HEK293T (cell line): ENCODE measurements around the gene POLR3H.

Source experiments
- CTCF ChIA-PET: fragments of 350-600 bp; formaldehyde crosslinking; extraction: SDS; loops from one replicate; lab custom pipeline; 2021; ENCODE audit warnings: antibody characterized with exemption, inconsistent platforms; lab: Yijun Ruan, JAX
- POLR2A ChIA-PET: fragments of 350-600 bp; formaldehyde crosslinking; extraction: SDS; loops from one replicate; lab custom pipeline; 2020; ENCODE audit warnings: antibody characterized with exemption, inconsistent platforms; lab: Yijun Ruan, JAX
- DNase-seq: peaks from one replicate; pipeline ENCODE4 v3.0.0; 2012; ENCODE audit warnings: mixed read lengths; ENCODE audit errors: extremely low spot score
- ARNT ChIP-seq: fragments of 450-650 bp; IDR thresholded peaks from 2 replicates; pipeline ENCODE4 v1.6.1; 2017; ENCODE audit warnings: mild to moderate bottlenecking
- BHLHE40 ChIP-seq: fragments of 450-650 bp; IDR thresholded peaks from 2 replicates; pipeline ENCODE4 v1.6.1; 2016; ENCODE audit warnings: mild to moderate bottlenecking, moderate library complexity, borderline replicate concordance
- CTBP1 ChIP-seq: fragments of 450-650 bp; IDR thresholded peaks from 2 replicates; pipeline ENCODE4 v1.6.1; 2016; ENCODE audit warnings: borderline replicate concordance
- ELF4 ChIP-seq: fragments of 450-650 bp; IDR thresholded peaks from 2 replicates; pipeline ENCODE4 v1.6.1; 2017; ENCODE audit warnings: antibody characterized with exemption
- FOXA1 ChIP-seq: fragments of 450-650 bp; IDR thresholded peaks from 2 replicates; pipeline ENCODE4 v1.6.1; 2016; ENCODE audit warnings: mild to moderate bottlenecking
- FOXK2 ChIP-seq: fragments of 450-650 bp; IDR thresholded peaks from 2 replicates; pipeline ENCODE4 v1.6.1; 2016; ENCODE audit warnings: mild to moderate bottlenecking
- FOXM1 ChIP-seq: fragments of 450-650 bp; IDR thresholded peaks from 2 replicates; pipeline ENCODE4 v1.6.1; 2017; ENCODE audit warnings: mild to moderate bottlenecking, borderline replicate concordance
- HDGF ChIP-seq: fragments of 450-650 bp; IDR thresholded peaks from 2 replicates; pipeline ENCODE4 v1.6.1; 2017; ENCODE audit warnings: antibody characterized with exemption, borderline replicate concordance
- L3MBTL2 ChIP-seq: fragments of 450-650 bp; conservative IDR thresholded peaks from 2 replicates; pipeline ENCODE4 v1.6.1; 2016; ENCODE audit warnings: mild to moderate bottlenecking
- LEF1 ChIP-seq: fragments of 450-650 bp; IDR thresholded peaks from 2 replicates; pipeline ENCODE4 v1.6.1; 2017; ENCODE audit warnings: mild to moderate bottlenecking, borderline replicate concordance
- NFRKB ChIP-seq: fragments of 450-650 bp; IDR thresholded peaks from 2 replicates; pipeline ENCODE4 v1.6.1; 2016; ENCODE audit warnings: mild to moderate bottlenecking, moderate library complexity
- SP1 ChIP-seq: fragments of 450-650 bp; IDR thresholded peaks from 2 replicates; pipeline ENCODE4 v1.6.1; 2017
- SUZ12 ChIP-seq: fragments of 450-650 bp; IDR thresholded peaks from 2 replicates; pipeline ENCODE4 v1.6.1; 2016; ENCODE audit warnings: mild to moderate bottlenecking
- TARDBP ChIP-seq: fragments of 450-650 bp; IDR thresholded peaks from 2 replicates; pipeline ENCODE4 v1.6.1; 2016
- ZNF384 ChIP-seq: fragments of 450-650 bp; IDR thresholded peaks from 2 replicates; pipeline ENCODE4 v1.6.1; 2016
- TF ChIP-seq, protein P1 (sequence below): fragments of 450-650 bp; IDR thresholded peaks from 2 replicates; pipeline ENCODE4 v1.6.1; 2016

POLR3H gene

DNA sequence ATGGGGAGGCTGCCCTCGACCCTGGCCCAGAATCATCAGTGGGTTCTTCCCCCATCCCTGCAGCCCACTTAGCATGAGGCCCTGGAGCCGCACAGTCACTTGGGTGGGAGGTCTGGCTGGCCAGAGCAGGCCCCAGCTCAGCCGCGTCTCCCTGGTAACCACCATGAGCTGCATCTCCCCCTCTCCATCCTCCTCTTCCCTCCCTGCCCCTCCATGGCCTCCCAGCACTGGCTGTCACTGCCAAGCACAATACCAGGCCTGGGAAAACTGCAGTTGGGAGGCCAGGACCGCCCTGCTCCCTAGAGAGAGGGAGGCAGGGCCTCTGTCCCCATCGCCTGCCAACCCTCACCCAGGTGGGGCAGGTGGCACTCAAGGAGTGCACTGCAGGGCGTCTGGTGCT is 24.5 kb upstream of the POLR3H start:
- TF ChIP-seq SUZ12, result no peak
- TF ChIP-seq, protein P1, sequence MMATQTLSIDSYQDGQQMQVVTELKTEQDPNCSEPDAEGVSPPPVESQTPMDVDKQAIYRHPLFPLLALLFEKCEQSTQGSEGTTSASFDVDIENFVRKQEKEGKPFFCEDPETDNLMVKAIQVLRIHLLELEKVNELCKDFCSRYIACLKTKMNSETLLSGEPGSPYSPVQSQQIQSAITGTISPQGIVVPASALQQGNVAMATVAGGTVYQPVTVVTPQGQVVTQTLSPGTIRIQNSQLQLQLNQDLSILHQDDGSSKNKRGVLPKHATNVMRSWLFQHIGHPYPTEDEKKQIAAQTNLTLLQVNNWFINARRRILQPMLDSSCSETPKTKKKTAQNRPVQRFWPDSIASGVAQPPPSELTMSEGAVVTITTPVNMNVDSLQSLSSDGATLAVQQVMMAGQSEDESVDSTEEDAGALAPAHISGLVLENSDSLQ, result no peak
- ChIA-PET POLR2A (interaction anchor here (0.8 to 2.4 kb wide), 2 partner anchors 21 to 25 kb away, joined by 4 to 9 read pairs; partner anchors contain the start of genes PMM1 and POLR3H), CTCF (no interaction called here)
- DNase-seq, result no peak

DNA sequence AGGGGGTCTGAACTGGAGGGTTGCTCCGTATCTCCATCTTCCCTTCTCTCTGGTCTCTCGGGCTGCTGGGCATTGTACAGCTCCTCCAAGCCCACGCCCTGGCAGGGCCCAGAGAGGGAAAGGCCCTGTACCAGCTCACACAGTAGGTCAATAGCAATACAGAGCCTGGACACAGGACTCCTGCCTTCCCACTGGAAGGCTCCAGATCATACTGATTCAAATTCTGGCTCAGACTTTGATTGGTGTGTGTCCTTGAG is 23.2 kb upstream of the POLR3H start:
- POLR2A ChIA-PET, result interaction anchor here (0.6 to 2.4 kb wide), 2 partner anchors 22 to 27 kb away, joined by 3 to 9 read pairs; partner anchors contain the start of gene PMM1
- TF ChIP-seq FOXK2 (no peak), BHLHE40 (no peak), TARDBP (no peak), NFRKB (no peak), ZNF384 (no peak), ELF4 (no peak), FOXA1 (no peak), SP1 (no peak), CTBP1 (no peak), SUZ12 (no peak), ARNT (no peak), HDGF (no peak), LEF1 (no peak)

DNA sequence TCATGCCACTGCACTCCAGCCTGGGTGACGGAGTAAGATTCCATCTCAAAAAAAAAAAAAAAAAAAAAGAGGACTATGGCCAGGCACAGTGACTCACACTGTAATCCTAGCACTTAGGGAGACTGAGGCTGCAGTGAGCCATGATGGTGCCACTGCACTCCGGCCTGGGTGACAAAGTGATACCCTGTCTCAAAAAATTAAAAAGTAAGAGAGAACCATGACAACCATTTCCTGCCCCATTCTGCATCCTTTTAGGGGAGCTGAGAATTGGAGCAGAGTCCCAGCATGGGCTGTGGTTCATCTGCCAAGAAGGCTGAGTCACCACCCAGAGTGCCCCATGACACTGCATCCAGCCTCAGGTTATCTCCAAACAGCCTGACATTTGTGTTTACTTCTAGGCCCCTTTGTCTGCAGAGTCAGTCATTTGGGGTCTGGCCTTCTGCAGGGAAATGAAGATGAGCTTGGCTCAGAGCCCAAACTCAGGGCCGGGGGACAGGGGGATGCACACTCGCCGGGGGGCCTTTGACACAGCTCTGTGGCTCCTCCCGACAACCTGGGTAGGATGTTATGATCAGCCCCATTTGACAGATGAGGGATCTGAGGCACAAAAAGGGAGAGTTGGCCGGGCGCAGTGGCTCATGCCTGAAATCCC is 21.3 kb upstream of the POLR3H start:
- ChIA-PET CTCF (interaction anchor here (0.7 to 0.9 kb wide), 2 partner anchors 12 kb away, joined by 3 read pairs; no protein-coding TSS in a partner anchor), POLR2A (interaction anchor here (1.6 kb wide), 1 partner anchor 24 kb away, joined by 5 read pairs; the partner anchor contains the start of gene PMM1)
- DNase-seq, result no peak
- TF ChIP-seq, protein P1, result no peak
- TF ChIP-seq ZNF384, result peak; percentile 59

More for the DNA sequence above, 23.2 kb upstream of the POLR3H start:
- CTCF ChIA-PET, result interaction anchor here (1.1 kb wide), 1 partner anchor 24 kb away, joined by 3 read pairs; the partner anchor contains the start of gene POLR3H
- no peak for DNase-seq

DNA sequence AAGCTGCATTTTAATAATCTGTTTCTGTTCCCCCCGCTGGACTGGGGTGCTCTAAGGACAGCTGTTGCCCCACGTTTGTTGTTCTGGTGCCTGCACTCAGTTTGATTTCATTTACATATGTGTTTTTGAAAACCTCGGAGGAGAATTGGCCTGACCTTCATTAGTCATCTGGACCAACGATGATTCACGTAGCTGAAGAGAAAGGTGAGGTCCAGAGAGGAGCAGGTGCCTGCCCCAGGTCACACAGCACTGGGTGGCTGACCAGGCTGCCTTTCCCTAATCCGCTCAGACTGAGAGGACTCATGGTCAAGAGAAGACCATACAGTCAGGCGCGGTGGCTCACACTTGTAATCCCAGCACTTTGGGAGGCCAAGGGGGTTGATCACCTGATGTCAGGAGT is 20.3 kb upstream of the POLR3H start:
- TF ChIP-seq TARDBP, result no peak
- TF ChIP-seq SP1, result no peak
- no peak for TF ChIP-seq L3MBTL2
- no peak for TF ChIP-seq FOXM1
- no peak for TF ChIP-seq CTBP1
- TF ChIP-seq HDGF, result no peak
- TF ChIP-seq LEF1, result no peak
- no peak for TF ChIP-seq NFRKB
- no peak for TF ChIP-seq SUZ12
- no peak for TF ChIP-seq FOXK2
- no peak for TF ChIP-seq ELF4
- no peak for TF ChIP-seq BHLHE40
- no peak for TF ChIP-seq FOXA1
- TF ChIP-seq, protein P1, result no peak
- no peak for TF ChIP-seq ARNT
- TF ChIP-seq ZNF384, result no peak
- POLR2A ChIA-PET, result interaction anchor here (1.6 kb wide), 1 partner anchor 25 kb away, joined by 5 read pairs; the partner anchor contains the start of gene PMM1
- no peak for DNase-seq
- CTCF ChIA-PET, result no interaction called here

DNA sequence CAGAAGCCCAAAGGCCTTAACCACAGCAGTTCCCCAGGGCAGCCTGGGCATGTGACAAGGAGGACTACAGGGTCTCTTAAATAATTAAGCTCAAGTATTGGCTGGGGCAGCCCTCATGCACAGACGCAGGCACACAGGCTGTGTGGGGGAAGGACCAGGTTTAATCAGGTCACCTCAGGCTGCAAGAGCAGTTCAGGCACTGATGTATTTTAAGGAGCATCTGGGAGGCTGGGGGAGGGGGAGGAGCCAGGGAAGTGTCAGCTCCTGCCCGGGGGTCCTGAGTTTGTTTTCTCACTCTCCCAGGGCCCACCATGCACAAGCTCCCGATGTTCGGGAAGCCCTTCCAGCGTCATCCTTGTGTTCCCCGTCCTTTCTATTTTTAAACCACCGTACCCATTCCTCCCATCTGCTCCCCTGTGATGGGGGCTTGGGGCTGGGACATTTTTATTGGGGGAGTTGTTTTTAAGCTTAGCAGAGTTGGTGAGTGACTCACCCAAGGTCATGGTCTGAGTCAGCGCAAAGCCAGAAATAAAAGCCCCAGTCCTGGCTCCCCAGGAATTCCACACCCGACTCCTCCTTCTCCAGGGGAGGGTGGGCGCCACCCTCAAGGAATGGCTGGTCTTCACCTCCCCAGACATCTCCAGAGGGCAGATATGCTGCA is 18.9 kb upstream of the POLR3H start:
- CTCF ChIA-PET, result interaction anchor here (0.9 to 1.2 kb wide), 3 partner anchors 14 to 34 kb away, joined by 3 to 5 read pairs (median 3); no protein-coding TSS in a partner anchor
- POLR2A ChIA-PET, result interaction anchor here (0.8 to 1.6 kb wide), 6 partner anchors 10 to 104 kb away, joined by 3 to 10 read pairs (median 4); partner anchors contain the start of genes DESI1, PMM1 and XRCC6

DNA sequence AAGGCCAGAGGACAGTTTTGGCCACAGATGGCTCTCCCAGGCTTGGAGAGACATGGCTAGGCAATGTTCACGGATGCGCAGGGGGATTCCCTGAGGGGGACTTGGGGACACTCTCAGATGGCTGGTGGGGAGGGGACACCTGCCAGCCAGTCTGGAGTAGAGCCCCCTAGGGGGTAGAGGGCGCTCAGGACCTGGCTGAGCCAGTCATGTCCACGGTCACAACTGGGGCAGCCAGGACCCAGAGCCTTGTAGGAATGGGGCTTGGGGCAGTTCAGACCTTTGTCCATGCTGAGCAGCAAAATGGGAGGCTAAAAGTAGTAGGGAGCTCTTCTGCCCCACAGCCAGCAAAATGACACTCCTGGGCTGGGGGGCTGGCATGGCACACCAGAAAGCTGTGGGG is 18.2 kb upstream of the POLR3H start:
- TF ChIP-seq NFRKB (no peak), TARDBP (no peak), SP1 (no peak), FOXM1 (no peak), BHLHE40 (no peak), FOXA1 (no peak), CTBP1 (no peak), HDGF (no peak), ARNT (no peak), L3MBTL2 (no peak), LEF1 (no peak), ELF4 (no peak), FOXK2 (no peak), ZNF384 (no peak)
- TF ChIP-seq, protein P1, result no peak
- POLR2A ChIA-PET, result interaction anchor here (0.8 to 1.6 kb wide), 5 partner anchors 11 to 59 kb away, joined by 3 to 10 read pairs (median 4); partner anchors contain the start of genes DESI1, PMM1 and XRCC6
- CTCF ChIA-PET, result interaction anchor here (0.9 to 1.2 kb wide), 2 partner anchors 14 to 35 kb away, joined by 3 to 5 read pairs; no protein-coding TSS in a partner anchor
- no peak for DNase-seq

More for the DNA sequence above, 18.9 kb upstream of the POLR3H start:
- DNase-seq, result no peak
- no peak for TF ChIP-seq LEF1
- TF ChIP-seq FOXM1, result no peak
- TF ChIP-seq CTBP1, result no peak
- TF ChIP-seq ELF4, result no peak
- TF ChIP-seq SUZ12, result no peak
- TF ChIP-seq BHLHE40, result no peak
- no peak for TF ChIP-seq ZNF384
